GM19452 (cell line): ENCODE data around the gene TUFT1.

ENCODE experiments used
- ATAC-seq: cut with Tn5 transposase; IDR thresholded peaks from one replicate; pipeline ENCODE4 v1.9.1; 2021; ENCODE audit not compliant: unreplicated experiment

Gene TUFT1

DNA sequence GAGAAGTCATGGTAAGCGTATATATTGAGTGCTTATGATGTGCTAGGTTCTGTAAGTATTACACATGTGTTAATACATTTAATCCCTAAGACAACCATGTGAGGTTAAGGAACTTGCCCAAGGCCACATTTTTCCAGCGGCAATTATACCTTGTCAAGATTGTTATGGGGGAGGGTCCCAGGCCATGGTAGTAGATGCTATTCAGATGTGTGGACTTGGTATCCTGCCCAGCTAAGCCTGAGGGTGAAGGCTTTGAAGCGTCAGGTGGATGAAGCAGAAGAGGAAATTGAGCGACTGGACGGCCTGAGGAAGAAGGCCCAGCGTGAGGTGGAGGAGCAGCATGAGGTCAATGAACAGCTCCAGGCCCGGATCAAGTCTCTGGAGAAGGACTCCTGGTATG, 3.6 kb upstream of the TUFT1 start:
- ATAC-seq, result no peak

DNA sequence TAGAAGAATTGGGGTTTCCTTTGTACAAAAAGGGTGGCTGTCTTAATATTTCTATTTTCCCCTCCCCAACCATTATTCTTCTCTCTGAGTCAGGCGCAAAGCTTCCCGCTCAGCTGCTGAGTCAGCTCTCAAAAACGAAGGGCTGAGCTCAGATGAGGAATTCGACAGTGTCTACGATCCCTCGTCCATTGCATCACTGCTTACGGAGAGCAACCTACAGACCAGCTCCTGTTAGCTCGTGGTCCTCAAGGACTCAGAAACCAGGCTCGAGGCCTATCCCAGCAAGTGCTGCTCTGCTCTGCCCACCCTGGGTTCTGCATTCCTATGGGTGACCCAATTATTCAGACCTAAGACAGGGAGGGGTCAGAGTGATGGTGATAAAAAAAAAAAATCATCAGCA, 3.0 kb upstream of the TUFT1 start:
- no peak for ATAC-seq

DNA sequence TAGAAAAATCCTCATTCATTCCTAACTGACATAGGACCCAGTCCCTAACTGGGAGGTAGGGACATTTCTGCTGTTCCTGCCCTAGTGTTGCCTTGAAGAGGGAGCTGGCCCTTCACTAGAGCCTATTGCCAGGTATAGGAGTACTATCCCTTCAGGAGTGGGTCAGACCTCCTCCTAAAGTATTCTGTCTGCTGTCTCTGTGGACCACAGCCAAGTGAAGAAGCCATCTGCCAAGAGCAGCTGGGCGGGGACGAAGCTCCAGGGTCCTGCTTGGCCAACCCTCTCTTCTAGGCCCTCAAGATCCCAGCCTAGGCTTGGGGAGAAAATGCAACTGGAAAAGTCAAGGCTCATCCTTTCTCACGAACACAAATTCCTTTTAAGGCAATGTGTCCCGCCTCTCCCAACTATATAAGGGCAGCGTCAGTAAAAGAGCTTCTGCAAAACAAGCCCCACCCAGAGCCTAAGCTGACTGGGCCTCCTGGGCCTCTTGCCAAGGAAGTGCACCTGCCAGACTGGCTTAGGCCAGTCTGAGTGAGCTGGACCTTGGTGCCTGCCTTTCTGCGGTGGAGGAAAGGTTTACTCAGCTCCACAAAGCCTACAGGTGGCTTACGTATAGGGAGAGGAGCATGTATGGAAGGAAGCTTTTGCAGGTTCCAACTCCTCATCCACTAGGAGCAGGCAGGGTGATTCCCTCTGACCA, 638 bp upstream of the TUFT1 start:
- peak; percentile 57 for ATAC-seq

DNA sequence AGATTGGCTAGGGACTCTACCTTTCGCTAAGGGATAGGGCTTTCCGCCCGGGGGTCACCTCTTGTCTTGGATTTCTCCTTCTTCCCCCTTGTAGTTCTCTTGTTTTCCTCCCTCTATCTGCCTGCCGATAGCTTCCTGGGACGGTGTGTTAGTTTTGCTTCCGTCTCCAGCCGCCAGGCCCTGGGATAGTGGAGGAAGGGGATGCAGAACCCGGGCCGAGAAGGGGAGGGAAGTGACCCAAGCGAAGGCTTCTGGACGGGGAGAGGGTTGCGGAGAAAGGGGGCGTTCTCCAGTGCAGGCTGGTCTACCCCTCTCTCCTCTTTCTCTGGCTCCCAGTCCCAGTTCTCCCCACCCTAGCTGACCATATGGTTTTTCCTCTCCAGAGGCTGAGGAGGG, 871 bp downstream of the TUFT1 start:
- ATAC-seq, result no peak

DNA sequence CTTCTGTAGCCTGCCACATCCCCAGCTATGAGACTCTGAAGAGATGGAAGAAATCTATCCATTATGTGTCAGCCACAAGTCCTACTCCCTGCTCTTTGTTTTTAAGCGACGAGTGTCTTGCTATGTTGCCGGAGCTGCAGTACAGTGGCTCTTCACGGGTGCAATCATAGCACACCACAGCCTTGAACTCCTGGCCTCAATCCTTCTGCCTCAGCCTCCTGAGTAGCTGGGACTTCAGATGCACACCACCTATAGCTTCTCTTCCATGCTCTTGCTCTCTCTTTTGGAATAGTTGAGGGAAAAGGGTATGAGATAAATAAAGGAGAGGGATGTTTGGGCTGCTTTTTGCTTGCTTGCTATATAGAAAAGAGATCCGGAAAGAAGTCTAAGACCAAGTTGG, 1.6 kb downstream of the TUFT1 start:
- ATAC-seq, result no peak

DNA sequence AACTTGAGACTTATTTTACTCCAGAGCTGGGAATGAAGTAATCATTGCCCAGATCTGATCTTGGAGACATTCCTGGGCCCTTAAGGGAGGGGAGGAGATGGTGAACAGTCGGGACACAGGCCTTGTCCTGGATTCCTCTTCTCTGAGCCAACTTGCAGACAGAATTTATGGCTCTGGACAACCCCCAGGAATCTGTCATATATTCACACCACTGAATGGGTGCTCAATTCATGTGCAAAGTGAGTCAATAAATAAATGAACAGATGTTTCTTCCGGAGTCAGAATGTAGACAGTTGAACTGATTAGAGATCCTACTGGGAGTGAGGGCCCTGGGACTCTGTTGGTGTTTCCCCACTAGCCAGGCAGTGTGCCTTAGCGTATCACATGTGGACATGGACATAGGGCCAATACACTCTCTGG, 2.6 kb downstream of the TUFT1 start:
- no peak for ATAC-seq

DNA sequence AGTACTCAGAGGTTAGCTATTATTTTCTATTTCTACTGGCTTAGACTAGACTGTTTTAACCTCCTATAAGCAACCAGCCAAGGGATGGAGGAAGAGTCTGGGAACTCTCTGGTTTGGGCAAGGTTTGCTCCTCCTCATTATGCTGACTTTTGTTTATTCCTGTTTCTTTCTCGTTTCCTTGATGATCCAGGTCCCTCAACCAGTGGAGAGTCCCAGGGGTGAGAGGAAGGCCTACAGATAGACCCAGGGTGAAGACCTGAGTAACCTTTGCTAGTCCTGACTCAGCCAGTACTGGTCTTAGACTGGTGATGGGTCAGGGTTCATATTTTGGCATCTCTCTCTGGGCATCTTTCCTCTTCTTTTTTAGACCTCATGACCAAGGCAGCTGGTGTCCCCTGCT, 5.4 kb downstream of the TUFT1 start:
- no peak for ATAC-seq

DNA sequence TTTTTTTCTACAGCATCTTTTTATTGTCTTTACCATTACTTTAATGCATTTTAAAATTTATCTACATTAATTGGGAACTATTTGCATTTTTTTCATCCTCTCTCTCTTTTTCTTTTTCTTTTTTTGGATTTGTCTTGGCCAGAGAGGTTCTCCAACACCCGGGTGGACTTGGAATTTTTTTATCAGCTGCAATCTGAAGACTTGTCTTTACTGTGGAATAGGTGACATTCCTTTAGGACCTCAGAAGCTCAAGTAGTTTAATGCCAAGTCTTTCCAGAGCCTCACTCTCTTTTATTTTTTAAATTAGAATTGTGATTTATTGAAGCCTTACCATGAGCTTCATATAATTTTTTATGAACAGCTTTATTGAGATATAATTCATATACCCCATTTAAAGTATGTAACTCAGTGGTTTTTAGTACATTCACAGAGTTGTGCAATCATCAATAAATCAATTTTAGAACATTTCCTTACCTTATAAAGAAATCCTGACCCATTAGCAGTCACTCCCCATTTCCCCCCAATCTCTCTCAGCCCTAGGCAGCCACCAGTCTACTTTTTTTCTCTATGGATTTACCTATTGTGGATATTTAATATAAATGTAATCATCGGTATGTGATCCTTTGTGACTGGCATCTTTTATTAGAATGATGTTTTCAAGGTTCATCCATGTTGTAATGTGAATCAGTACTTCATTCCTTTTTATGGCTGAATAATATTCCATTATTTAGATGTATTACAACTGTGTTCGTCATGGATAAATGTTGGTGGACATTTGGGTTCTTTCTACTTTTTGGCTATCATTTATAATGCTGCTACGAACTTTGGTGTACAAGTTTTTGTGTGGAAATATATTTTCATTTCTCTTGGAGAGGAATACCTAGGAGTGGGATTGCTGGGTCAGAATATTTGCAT, 6.2 kb downstream of the TUFT1 start:
- ATAC-seq, result no peak

DNA sequence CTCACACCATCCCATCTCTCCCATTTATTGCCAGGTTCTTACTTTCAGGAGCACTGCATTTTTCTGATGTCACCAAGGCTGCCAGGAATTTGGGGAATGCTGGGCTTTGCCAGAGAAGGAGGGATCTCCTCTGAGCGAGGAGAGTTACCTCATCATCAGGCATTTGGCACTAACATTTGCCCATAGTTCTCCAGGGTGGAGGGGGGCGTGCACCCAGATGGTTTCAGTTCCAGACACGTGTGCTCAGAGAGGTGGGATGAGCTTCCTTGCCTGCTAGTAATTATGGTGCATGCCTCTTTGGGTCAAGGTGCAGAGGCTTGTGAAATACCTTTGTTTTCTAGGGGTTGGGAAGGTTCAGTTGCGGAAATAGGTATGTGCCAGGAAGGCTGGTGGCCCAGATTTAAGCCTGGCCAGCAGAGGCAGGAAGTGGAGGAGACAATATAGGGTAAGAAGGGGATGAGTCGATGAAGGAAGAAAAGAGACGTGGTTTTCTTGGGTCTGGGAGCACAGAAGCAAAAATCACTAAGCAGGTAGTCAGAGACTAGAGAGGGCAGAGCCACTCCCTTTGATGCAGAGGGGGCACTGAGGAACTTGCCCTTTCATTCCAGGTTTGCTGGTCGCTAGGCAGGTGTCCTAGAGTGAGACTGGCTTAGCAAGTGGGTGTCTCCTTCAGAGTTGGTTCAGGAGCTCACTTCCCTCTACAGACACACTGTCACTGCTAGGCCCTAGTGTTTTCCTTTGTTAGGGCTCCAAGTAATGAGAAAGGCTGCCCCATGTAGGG, 7.2 kb downstream of the TUFT1 start:
- ATAC-seq, result no peak

DNA sequence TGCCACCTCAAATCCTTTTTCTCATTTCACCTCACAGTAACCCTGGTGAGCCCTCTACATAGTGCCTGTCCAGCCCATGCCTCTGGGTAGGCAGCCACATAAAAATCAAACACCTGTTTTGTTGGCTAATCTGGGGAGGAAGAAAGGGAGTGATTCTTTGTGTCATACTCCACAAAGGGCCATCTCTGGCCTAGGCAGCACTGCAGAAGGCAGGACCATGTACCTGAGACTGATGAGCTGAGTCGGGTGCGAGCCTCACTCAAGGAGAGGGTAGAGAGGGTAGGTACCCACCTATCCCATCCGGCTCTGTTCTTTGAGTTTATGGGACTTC, 7.8 kb downstream of the TUFT1 start:
- ATAC-seq, result no peak

DNA sequence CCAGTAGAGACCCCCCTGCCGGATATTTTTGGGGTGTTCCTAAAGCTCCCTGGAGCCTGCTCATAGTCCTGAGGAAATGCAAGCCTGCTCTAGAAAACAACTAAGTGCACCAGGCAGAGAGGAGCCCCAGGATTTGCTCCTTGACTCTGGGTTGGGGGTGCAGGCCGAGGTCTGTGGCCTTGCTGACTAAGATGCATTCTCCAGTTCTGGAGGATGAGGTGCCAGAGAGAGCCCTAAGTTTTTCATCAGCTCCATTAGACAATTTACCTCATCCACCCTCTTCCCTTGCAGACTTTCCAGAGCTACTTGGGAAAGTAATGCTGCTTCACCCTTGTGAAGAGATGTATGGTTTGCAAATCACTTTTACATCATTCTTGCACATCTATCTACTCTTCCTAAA, 9.1 kb downstream of the TUFT1 start:
- ATAC-seq, result no peak

DNA sequence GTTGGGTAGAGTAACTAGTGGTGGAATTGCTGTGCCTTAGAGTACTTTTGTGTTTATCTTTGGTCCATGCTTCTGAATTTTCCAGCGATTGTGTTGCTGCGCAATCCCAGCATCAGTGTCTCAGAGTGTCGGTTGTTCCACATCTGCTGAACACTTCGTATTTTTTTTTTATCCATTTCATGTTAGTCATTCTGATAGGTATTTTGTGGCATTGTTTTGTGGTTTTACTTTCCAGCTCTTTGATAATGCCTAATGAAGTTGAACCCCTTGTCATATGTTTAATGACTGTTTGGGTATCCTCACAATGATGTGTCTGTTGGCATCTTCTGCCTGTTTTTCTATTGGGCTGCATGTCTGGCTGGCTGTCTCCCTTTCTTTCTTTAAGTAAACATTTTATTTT, 13.6 kb downstream of the TUFT1 start:
- no peak for ATAC-seq

DNA sequence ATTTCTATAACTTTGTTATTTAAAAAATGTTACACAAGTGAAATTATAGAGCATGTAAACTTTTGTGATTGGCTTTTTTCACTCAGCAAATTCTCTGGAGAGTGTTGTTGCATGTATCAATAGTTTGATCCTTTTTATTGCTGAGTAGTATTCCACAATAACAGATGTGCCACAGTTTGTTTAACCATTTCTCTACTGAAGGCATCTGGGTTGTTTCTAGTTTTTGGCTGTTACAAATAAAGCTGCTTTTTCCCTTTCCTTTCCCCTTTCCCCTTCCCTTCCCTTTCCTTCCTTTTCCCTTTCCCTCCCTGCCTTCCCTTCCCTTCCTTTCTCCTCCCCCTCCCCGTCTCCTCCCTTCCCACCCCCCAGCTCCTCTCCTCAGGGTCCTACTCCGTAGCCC, 15.9 kb downstream of the TUFT1 start:
- no peak for ATAC-seq

DNA sequence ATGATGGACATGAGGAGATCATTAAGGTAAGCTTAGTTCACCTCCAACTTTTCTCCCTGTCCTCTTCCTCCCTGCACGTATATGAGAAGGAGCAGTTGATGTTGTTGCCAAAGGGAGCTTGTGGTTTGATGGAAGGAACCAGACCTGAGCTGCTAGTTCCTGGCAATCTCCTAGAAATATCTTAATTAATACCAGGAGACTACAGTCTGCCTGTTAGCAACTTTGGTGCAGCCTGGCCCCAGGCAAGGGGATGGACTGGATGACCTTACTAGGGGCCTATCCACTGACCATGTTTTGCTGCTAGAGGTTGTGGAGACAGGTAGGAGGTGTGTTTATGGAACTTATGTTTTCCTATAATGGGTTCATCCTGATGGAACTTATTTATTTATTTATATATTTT, 22.6 kb downstream of the TUFT1 start:
- ATAC-seq, result no peak

DNA sequence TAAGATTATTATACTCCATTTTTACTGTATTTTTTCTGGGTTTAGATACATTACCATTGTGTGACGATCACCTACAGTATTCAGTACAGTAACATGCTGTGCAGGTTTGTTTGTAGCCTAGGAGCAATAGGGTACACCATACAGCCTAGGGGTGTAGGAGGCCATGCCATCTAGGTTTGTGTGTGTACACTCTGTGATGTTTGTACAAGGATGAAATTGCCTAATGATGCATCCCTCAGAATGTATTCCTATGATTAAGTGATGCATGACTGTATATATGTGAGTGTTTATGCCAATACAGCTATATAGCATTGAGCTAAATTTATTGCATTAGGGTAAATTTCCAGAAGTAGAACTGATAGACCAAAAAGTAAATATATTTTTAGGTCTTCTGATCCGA, 23.3 kb downstream of the TUFT1 start:
- ATAC-seq, result no peak

DNA sequence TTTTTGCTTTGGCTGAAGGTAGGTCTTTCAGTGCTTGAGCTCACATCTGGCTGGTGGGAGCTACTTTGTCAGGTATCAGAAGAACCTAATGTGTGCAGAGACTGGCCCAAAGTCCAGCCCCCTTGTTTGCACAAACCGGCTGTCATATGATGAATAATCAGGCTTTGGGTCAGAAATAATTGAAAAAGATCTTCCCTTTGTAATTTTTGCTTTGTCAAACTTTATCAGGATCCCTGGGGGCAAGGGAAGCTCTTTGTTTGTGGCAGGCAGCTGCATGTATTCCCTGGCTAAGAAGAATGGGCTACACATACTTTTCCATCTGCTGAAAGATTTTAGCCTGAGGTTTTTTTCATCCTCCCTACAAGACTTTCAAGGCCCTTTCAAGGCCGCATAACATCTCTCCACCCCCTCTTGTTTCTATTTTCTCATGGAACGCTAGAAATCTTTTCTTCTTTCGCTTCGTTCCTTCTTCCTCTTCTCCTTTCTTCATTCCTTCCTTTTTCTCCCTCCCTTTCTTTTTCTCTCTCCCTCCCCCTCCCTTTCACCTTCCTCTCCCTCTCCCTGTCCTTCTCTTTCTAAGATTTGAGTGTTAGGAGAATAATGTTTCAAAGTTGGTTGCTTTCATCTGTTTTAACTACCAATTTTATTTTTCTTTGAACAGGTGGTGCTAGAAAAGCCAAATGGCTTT, 25.5 kb downstream of the TUFT1 start:
- ATAC-seq, result no peak

DNA sequence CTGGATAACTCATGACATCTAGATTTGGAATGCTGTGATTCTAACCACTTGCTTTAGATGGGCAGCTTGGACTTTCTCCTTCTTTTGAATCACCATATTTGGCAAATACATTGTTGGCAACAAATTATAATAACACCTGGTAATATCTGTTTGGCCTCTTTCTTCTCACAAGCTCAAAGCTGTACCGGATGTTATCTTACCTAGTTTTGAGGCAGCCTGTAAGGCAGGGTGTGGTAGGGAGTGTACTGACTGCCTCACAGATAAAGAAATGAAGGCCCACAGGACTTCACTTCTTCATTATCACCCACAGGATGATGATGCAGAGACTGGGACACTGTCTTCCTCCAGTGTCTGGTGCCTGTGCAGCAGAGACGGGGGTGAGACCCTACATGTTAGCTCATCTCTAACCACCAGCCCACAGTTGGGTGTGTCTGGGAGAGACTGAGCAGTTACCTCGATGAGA, 28.5 kb downstream of the TUFT1 start:
- no peak for ATAC-seq

DNA sequence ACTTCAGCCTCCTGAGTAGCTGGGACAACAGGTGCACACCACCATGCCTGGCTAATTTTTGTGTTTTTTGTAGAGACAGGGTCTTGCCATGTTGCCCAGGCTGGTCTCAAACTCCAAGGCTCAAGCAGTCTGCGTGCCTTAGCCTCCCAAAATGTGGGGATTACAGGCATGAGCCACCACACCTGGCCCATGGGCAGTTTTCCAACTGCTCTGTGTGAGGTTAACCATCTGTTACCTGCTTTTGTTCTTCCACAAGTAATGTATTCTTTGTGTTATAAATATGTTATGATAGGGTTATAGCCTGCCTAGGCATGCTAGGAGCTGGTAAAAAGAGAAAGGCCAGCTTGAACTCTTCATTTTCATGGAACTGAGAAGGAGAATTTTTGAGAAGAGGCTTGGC, 30.7 kb downstream of the TUFT1 start:
- ATAC-seq, result no peak

DNA sequence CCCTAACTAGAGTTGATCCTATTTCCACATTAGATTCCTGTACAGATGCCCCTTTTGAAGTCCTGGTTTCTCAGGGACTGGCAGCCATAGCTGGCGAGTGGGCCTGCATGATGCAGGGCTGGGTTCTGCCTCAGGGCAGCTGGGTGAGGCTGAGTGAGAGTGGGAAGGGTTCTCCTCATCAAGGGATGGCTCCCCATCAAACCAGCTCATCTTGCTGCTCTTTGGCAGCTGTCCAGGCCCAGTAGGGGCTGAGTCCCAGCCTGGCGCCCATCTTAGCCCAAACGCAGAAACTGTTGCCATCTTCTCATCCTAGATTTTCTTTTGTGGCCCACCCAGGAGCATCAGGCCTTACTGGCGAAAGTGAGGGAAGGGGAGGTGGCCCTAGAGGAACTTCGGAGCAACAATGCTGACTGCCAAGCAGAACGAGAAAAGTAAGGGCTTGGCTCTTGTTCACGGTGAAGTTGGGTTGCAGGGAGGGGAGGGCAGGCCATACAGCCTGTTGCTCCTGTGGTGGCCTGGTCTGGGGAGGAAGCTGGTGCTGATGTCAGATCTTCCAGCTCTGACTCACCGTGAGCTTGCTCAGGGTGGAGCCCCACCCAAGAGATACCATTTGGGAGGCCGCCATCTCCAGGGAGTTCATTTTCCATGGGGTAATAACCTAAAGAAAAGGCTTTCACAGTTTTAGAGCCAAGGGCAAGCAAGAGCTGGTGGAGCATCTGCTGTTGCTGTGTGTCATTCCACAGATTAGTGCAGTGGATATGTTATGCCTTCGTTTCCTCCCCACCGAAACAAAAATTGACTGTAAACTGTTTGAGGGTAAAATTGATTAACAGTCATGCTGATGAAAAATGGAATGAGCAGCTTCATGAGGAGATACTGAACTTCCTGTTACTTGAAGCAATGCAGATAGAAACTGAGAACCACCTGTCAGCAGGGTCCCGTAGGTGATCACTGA, 34.7 kb downstream of the TUFT1 start:
- no peak for ATAC-seq

DNA sequence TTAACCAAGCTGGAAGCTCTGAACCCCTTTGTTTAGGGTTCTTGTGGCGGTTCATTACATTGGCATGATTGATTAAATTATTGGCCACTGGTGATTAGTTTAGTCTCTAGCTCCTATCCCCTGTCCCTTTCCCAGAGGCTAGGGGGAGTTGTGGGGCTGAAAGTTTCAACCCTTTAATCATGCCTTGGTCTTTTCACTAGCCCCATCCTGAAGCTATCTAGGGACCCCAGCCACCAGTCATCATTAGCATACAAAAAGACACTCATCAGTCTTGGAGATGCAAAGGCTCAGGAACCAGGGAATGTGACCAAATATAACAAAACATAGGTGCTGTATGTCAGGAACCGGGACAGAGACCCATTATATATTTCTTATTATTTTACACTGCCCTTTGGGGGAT, 37.1 kb downstream of the TUFT1 start:
- no peak for ATAC-seq
